ENCODE measurements around the gene PLPPR1. TPM values are rescaled to one million over a fixed set of nuclear protein-coding genes. Genes with fewer than 3 reads are reported as not detected.

The PLPPR1 gene
- not detected in 2 replicates for total RNA-seq (2021)
- percentile 2 among the genes with signal in this experiment for Bru-seq, nascent RNA
- BruChase-seq, experiment 1, labeled RNA remaining after a 2-hour chase = percentile 1 among the genes with signal in this experiment
- percentile 2 among the genes with signal in this experiment for BruChase-seq, experiment 2, labeled RNA remaining after a 6-hour chase
- long read RNA-seq = 0 reads

GRCh38 chr9:101028346-101029314 is at the start of gene PLPPR1:
Gene PLPPR1 (plus strand): TSS chr9:101028727.
- no peaks in the 10 kb centered on the region for H3K9me3 ChIP-seq (ENCODE audit: low read depth, low read length, poor library complexity, severe bottlenecking)
- H3K4me1 ChIP-seq (ENCODE audit: insufficient read depth, low read length, poor library complexity, severe bottlenecking) = no peaks in the 10 kb centered on the region
- TF ChIP-seq CTCF (conservative IDR thresholded peaks at IDR 0.05; ENCODE audit: low read depth, low read length) = no peak
- peak; percentile 67 for TF ChIP-seq EZH2 (IDR thresholded peaks at IDR 0.05; ENCODE audit: borderline replicate concordance, low read depth, low read length, poor library complexity, severe bottlenecking)
- BruUV-seq (replicated peaks) = no TSS peak
- H3K27ac ChIP-seq (ENCODE audit: low read depth, low read length, poor library complexity, severe bottlenecking) = no peak within 1 kb of the TSS
- intact Hi-C loops (cut with micrococcal nuclease; ENCODE audit: unreplicated experiment) = no loop called here
- DNase-seq (ENCODE audit: low spot score) = peak; percentile 69
- POLR2A ChIA-PET (ENCODE audit: low non-redundant PET) = no interaction called here
- peaks cover 93% of the 10 kb centered on the region for H3K27me3 ChIP-seq (replicated peaks; ENCODE audit: insufficient read depth, low read depth, low read length, poor library complexity)
- H3K4me3 ChIP-seq (ENCODE audit: low read depth, low read length, poor library complexity, severe bottlenecking) = peak within 1 kb of the TSS; percentile 46
- no peaks in the 10 kb centered on the region for H3K36me3 ChIP-seq (ENCODE audit: insufficient read depth, low read length, poor library complexity, severe bottlenecking)
- CTCF ChIA-PET = no interaction called here

GRCh38 chr9:100989731-100990130 is 38.8 kb upstream of the PLPPR1 start:
- TF ChIP-seq EZH2 (IDR thresholded peaks at IDR 0.05; ENCODE audit: borderline replicate concordance, low read depth, low read length, poor library complexity, severe bottlenecking) (no peak), CTCF (conservative IDR thresholded peaks at IDR 0.05; ENCODE audit: low read depth, low read length) (no peak)
- Histone ChIP-seq H3K4me3 (ENCODE audit: low read depth, low read length, poor library complexity, severe bottlenecking) (no peak overlapping the region), H3K36me3 (ENCODE audit: insufficient read depth, low read length, poor library complexity, severe bottlenecking) (no peaks in the 10 kb centered on the region), H3K27ac (ENCODE audit: low read depth, low read length, poor library complexity, severe bottlenecking) (no peak overlapping the region), H3K27me3 (replicated peaks; ENCODE audit: insufficient read depth, low read depth, low read length, poor library complexity) (no peaks in the 10 kb centered on the region), H3K4me1 (ENCODE audit: insufficient read depth, low read length, poor library complexity, severe bottlenecking) (no peaks in the 10 kb centered on the region), H3K9me3 (ENCODE audit: low read depth, low read length, poor library complexity, severe bottlenecking) (no peaks in the 10 kb centered on the region)
- intact Hi-C loops (cut with micrococcal nuclease; ENCODE audit: unreplicated experiment) = no loop called here
- ChIA-PET CTCF (no interaction called here), POLR2A (ENCODE audit: low non-redundant PET) (no interaction called here)
- DNase-seq (ENCODE audit: low spot score) = no peak
- no TSS peak for BruUV-seq (replicated peaks)

- CTCF ChIA-PET = no interaction called here
Observed at GRCh38 chr9:100990605-100991381, 37.7 kb upstream of the PLPPR1 start.

More at GRCh38 chr9:100990605-100991381, 37.7 kb upstream of the PLPPR1 start:
- Histone ChIP-seq H3K27ac (ENCODE audit: low read depth, low read length, poor library complexity, severe bottlenecking) (no peak overlapping the region), H3K27me3 (replicated peaks; ENCODE audit: insufficient read depth, low read depth, low read length, poor library complexity) (no peaks in the 10 kb centered on the region), H3K4me1 (ENCODE audit: insufficient read depth, low read length, poor library complexity, severe bottlenecking) (no peaks in the 10 kb centered on the region), H3K36me3 (ENCODE audit: insufficient read depth, low read length, poor library complexity, severe bottlenecking) (no peaks in the 10 kb centered on the region), H3K9me3 (ENCODE audit: low read depth, low read length, poor library complexity, severe bottlenecking) (no peaks in the 10 kb centered on the region), H3K4me3 (ENCODE audit: low read depth, low read length, poor library complexity, severe bottlenecking) (no peak overlapping the region)
- no TSS peak for BruUV-seq (replicated peaks)
- POLR2A ChIA-PET (ENCODE audit: low non-redundant PET) = no interaction called here
- no peak for TF ChIP-seq EZH2 (IDR thresholded peaks at IDR 0.05; ENCODE audit: borderline replicate concordance, low read depth, low read length, poor library complexity, severe bottlenecking)
- TF ChIP-seq CTCF (conservative IDR thresholded peaks at IDR 0.05; ENCODE audit: low read depth, low read length) = no peak
- intact Hi-C loops (cut with micrococcal nuclease; ENCODE audit: unreplicated experiment) = no loop called here
- no peak for DNase-seq (ENCODE audit: low spot score)
